ENCODE data around the gene HIBCH. TPM values are rescaled to one million over a fixed set of nuclear protein-coding genes. Genes with fewer than 3 reads are reported as not detected.
A peak's percentile ranks its signal among the peaks of the same experiment; 100 is the strongest.

Gene HIBCH
- total and polyA plus RNA-seq, 2 donors, result 18.7 to 31.3 TPM

DNA sequence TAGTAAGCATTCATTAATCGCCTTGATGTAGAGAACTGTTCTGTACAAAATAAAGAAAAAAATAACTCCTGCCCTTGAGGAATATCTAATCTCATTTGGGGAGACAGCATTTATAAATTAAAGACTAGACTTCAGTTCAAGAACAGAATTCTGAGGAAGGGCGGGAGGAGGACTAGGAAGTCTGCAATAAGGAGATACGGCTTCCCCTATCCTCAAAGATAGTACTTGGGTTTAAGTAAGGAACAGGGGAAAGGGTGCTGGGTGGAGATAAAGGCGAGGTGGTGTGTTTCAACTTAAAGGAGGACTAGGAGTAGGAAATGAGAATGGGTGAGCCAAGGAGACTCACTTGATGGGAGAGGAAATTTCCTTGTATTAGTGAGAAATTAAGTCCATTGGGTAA lies 135.2 kb downstream of the HIBCH start:
- Histone ChIP-seq H3K4me3 (ENCODE audit: low read length in 2 of 2) (no peak overlapping the region), H3K4me1 (ENCODE audit: control insufficient read depth in 2 of 2, insufficient read depth in 2 of 2, low read length in 2 of 2) (peaks cover 5 to 12% of the 10 kb centered on the region in 2 donors), H3K9me3 (ENCODE audit: control insufficient read depth in 2 of 2, insufficient read depth in 1 of 2, low read length in 1 of 2) (no peaks in the 10 kb centered on the region), H3K27me3 (ENCODE audit: control insufficient read depth in 2 of 2, insufficient read depth in 1 of 2, low read length in 1 of 2) (peaks cover 0 to 12% of the 10 kb centered on the region in 2 donors), H3K27ac (ENCODE audit: low read depth in 1 of 2, low read length in 1 of 2) (no peak overlapping the region), H3K36me3 (ENCODE audit: control insufficient read depth in 2 of 2, insufficient read depth in 2 of 2, low read length in 1 of 2) (no peaks in the 10 kb centered on the region)
- 79% methylated on average over 4 of the region's 4 CpGs for WGBS
- no peak for DNase-seq (ENCODE audit: low read depth in 6 of 9, low spot score in 9 of 9)

DNA sequence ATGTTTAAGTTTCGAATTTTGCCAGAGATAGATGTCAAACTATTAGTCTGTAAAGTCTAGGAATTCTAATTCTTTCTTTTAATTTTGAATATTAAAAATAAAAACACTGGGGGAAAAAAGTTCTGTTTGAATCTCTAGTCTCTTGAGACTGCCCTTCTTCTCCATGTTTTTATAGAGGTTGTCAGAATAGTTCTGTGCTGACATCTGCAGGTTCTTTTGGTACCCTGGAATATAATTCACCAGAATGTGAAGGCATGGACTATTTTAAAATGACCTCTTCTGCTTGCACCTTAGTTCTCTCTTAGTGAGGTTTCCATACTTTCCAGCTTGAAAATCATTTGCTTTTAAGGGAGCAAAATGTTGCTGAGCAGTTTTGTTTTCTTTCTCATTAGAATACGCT lies 136.1 kb downstream of the HIBCH start:
- WGBS, result 97% methylated on average over 2 of the region's 2 CpGs
- Histone ChIP-seq H3K27me3 (ENCODE audit: control insufficient read depth in 2 of 2, insufficient read depth in 1 of 2, low read length in 1 of 2) (peaks cover 0 to 12% of the 10 kb centered on the region in 2 donors), H3K27ac (ENCODE audit: low read depth in 1 of 2, low read length in 1 of 2) (no peak overlapping the region), H3K4me1 (ENCODE audit: control insufficient read depth in 2 of 2, insufficient read depth in 2 of 2, low read length in 2 of 2) (peaks cover 5 to 12% of the 10 kb centered on the region in 2 donors), H3K4me3 (ENCODE audit: low read length in 2 of 2) (no peak overlapping the region), H3K36me3 (ENCODE audit: control insufficient read depth in 2 of 2, insufficient read depth in 2 of 2, low read length in 1 of 2) (no peaks in the 10 kb centered on the region), H3K9me3 (ENCODE audit: control insufficient read depth in 2 of 2, insufficient read depth in 1 of 2, low read length in 1 of 2) (no peaks in the 10 kb centered on the region)
- no peak for DNase-seq (ENCODE audit: low read depth in 6 of 9, low spot score in 9 of 9)

DNA sequence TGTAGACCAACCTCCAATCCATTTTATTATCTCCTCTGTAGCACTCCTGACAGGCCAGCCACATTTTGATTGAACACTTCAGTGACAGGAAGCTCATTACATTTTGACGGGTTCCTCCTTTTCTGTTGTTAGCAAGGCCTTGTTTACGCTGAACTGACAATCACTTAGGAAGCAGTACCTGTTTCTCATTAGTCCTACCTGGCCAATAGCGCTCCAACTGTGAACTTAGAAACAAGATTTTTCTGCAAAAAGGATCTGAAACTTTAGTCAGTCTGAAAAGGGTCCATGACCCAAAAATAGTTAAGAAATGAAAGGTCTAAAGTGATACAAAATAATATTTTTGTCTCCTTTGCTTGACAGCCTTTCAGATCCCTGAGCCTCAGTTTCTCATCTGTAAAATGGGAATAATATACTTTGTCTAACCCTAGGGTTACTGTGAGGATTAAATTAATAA lies 137.5 kb downstream of the HIBCH start:
- no peaks in the 10 kb centered on the region for H3K9me3 ChIP-seq (ENCODE audit: control insufficient read depth in 2 of 2, insufficient read depth in 1 of 2, low read length in 1 of 2)
- 79% methylated on average over 3 of the region's 3 CpGs for WGBS
- no peak overlapping the region for H3K27ac ChIP-seq (ENCODE audit: low read depth in 1 of 2, low read length in 1 of 2)
- H3K27me3 ChIP-seq (ENCODE audit: control insufficient read depth in 2 of 2, insufficient read depth in 1 of 2, low read length in 1 of 2), result peaks cover 0 to 12% of the 10 kb centered on the region in 2 donors
- no peaks in the 10 kb centered on the region for H3K36me3 ChIP-seq (ENCODE audit: control insufficient read depth in 2 of 2, insufficient read depth in 2 of 2, low read length in 1 of 2)
- H3K4me3 ChIP-seq (ENCODE audit: low read length in 2 of 2), result no peak overlapping the region
- DNase-seq (ENCODE audit: low read depth in 6 of 9, low spot score in 9 of 9), result no peak
- peaks cover 5 to 12% of the 10 kb centered on the region in 2 donors for H3K4me1 ChIP-seq (ENCODE audit: control insufficient read depth in 2 of 2, insufficient read depth in 2 of 2, low read length in 2 of 2)

DNA sequence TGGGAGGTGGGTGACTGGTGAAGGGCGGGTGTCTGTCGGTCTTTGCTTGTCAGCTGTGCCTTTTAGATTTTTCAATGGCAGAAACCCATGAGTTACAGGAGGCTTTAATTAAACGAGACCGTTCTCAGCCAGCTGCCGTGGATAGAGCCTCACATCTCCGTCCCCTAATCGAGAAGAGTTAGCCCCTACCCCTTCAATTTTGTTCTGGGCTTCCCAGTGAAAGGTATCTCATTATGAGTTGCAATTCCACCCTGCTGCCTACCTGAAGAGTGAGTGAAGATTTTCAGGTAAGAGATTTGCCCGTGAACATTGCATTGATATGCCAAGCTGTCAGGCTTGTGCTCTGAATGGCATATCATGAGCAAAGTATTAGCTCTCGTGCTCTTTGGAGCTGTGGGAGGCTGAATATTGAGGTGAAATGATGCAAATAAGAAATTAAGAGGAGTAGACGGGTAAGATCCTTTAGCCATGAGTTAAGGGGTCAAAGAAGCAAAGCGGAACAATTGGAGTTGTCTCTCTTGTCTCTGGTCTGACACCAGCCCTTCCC lies 138.4 kb downstream of the HIBCH start:
- peak in 1 of 9 donors; percentile 52 for DNase-seq (ENCODE audit: low read depth in 6 of 9, low spot score in 9 of 9)

DNA sequence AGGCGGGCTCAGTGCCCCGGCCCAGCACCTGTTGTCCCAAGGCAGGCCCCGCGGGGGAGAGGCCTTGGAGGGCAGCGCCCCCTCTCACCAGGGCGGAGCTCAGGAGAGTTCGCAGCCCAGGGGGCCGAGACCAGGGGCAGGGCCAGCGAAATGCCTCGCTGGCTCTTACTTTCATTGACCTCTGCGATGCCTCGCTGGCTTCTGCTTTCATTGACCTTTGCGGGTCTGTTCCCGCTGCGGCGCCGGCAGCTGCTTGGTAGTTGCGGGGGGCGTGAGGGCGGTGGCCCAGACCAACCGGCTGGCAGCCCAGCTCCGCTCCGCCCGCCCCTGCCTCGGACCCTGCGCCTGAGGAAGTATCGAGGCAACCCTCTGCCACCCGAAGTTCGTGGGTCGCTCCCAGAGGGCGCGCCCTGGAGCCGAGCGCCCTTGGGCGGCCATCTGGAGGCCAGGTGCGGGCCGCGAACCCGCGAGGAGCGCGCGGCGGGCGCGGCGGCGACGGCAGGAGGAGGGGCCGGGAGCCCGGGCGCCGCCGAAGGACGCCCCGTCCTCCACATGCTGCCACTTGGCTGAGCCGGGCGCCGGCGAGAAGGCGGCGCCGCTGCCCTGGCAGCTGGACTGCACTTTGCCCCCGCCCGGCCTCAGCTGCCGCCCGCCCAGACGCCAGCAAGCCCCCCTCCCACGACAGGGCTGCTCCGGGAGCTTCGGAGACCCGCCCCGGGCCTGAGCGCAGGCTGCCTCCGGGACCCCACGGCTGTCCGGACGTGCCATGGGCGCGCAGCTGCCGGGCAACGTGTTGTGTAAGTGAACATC lies 139.1 kb downstream of the HIBCH start:
- no peaks in the 10 kb centered on the region for H3K9me3 ChIP-seq (ENCODE audit: control insufficient read depth in 2 of 2, insufficient read depth in 1 of 2, low read length in 1 of 2)
- WGBS, result under 1% methylated on average over 82 of the region's 82 CpGs
- H3K27me3 ChIP-seq (ENCODE audit: control insufficient read depth in 2 of 2, insufficient read depth in 1 of 2, low read length in 1 of 2), result peaks cover 0 to 12% of the 10 kb centered on the region in 2 donors
- H3K27ac ChIP-seq (ENCODE audit: low read depth in 1 of 2, low read length in 1 of 2), result no peak overlapping the region
- peak in 5 of 9 donors; percentile 19 to 46 (median 29) for DNase-seq (ENCODE audit: low read depth in 6 of 9, low spot score in 9 of 9)
- peak overlapping the region; percentile 28 to 50 for H3K4me3 ChIP-seq (ENCODE audit: low read length in 2 of 2)
- H3K36me3 ChIP-seq (ENCODE audit: control insufficient read depth in 2 of 2, insufficient read depth in 2 of 2, low read length in 1 of 2), result no peaks in the 10 kb centered on the region
- H3K4me1 ChIP-seq (ENCODE audit: control insufficient read depth in 2 of 2, insufficient read depth in 2 of 2, low read length in 2 of 2), result peaks cover 5 to 12% of the 10 kb centered on the region in 2 donors

More for the DNA sequence above, 138.4 kb downstream of the HIBCH start:
- peaks cover 0 to 12% of the 10 kb centered on the region in 2 donors for H3K27me3 ChIP-seq (ENCODE audit: control insufficient read depth in 2 of 2, insufficient read depth in 1 of 2, low read length in 1 of 2)
- WGBS, result 30% methylated on average over 11 of the region's 11 CpGs
- H3K4me3 ChIP-seq (ENCODE audit: low read length in 2 of 2), result peak overlapping the region in 1 of 2 donors; percentile 50
- H3K4me1 ChIP-seq (ENCODE audit: control insufficient read depth in 2 of 2, insufficient read depth in 2 of 2, low read length in 2 of 2), result peaks cover 5 to 12% of the 10 kb centered on the region in 2 donors
- no peaks in the 10 kb centered on the region for H3K9me3 ChIP-seq (ENCODE audit: control insufficient read depth in 2 of 2, insufficient read depth in 1 of 2, low read length in 1 of 2)
- no peak overlapping the region for H3K27ac ChIP-seq (ENCODE audit: low read depth in 1 of 2, low read length in 1 of 2)
- no peaks in the 10 kb centered on the region for H3K36me3 ChIP-seq (ENCODE audit: control insufficient read depth in 2 of 2, insufficient read depth in 2 of 2, low read length in 1 of 2)

DNA sequence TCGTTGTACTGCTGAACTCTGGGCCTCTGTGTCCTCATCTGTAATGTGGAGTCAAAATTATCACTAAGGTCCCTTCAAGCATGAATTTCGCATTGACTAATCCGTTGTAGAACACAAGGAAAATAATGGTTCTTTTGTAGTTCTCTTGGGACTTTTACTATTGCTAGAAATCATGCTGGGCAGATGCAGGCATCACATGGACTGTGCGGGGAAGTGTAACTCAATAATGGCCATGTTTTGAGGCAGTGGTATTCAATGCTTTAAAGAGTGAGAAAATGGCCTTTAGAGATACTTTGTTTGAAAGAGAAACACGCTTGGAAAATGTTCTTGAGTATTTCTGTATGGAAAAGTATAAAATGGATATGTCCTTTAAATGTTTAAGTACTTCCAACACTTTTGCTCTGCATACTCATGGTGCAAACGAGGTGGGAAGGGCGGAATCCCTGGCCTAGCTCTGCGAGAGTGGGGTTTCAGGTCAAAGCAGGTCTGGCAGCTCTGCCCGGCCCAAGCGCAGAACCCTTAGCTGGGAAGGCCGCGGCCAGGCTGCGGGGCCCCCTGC lies 139.8 kb downstream of the HIBCH start:
- peak overlapping the region in 1 of 2 donors; percentile 50 for H3K4me3 ChIP-seq (ENCODE audit: low read length in 2 of 2)
- H3K27ac ChIP-seq (ENCODE audit: low read depth in 1 of 2, low read length in 1 of 2), result no peak overlapping the region
- H3K36me3 ChIP-seq (ENCODE audit: control insufficient read depth in 2 of 2, insufficient read depth in 2 of 2, low read length in 1 of 2), result no peaks in the 10 kb centered on the region
- peaks cover 0 to 12% of the 10 kb centered on the region in 2 donors for H3K27me3 ChIP-seq (ENCODE audit: control insufficient read depth in 2 of 2, insufficient read depth in 1 of 2, low read length in 1 of 2)
- 49% methylated on average over 13 of the region's 13 CpGs for WGBS
- peaks cover 5 to 12% of the 10 kb centered on the region in 2 donors for H3K4me1 ChIP-seq (ENCODE audit: control insufficient read depth in 2 of 2, insufficient read depth in 2 of 2, low read length in 2 of 2)
- DNase-seq (ENCODE audit: low read depth in 6 of 9, low spot score in 9 of 9), result no peak
- no peaks in the 10 kb centered on the region for H3K9me3 ChIP-seq (ENCODE audit: control insufficient read depth in 2 of 2, insufficient read depth in 1 of 2, low read length in 1 of 2)

DNA sequence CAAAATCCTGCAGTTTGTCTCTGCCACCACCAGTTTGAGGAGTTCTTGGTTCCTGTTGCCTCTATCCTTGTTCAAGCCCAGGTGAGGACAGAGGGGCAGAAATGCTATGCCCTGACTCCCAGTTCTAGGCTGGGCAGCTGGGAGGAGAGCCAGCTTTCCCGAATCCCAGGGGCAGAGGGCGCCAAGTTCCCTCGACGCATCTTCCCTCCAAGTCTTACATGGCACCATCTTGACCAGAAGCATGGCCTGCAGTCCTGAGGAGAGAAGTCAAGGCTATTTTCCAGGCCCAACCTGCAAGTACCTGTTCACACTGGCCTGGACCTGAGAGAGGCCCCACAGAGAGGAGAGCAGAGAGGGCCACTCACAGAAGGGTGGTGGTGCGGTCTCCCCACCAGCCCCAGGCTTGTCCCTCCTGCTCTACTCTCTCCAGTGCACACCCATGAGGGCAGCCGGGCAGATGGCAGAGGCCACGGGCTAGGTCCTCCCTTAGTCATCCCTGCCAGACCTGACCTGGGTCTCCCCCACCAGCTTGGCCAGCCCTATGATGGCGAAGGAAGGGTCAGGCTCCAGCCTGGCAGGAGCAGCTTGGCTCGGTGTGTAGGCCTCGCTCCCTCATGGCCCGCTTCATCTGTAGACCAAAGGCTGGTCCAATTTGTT lies 141.4 kb downstream of the HIBCH start:
- Histone ChIP-seq H3K9me3 (ENCODE audit: control insufficient read depth in 2 of 2, insufficient read depth in 1 of 2, low read length in 1 of 2) (no peaks in the 10 kb centered on the region), H3K4me1 (ENCODE audit: control insufficient read depth in 2 of 2, insufficient read depth in 2 of 2, low read length in 2 of 2) (peaks cover 5 to 12% of the 10 kb centered on the region in 2 donors), H3K27me3 (ENCODE audit: control insufficient read depth in 2 of 2, insufficient read depth in 1 of 2, low read length in 1 of 2) (peaks cover 0 to 12% of the 10 kb centered on the region in 2 donors), H3K36me3 (ENCODE audit: control insufficient read depth in 2 of 2, insufficient read depth in 2 of 2, low read length in 1 of 2) (no peaks in the 10 kb centered on the region), H3K4me3 (ENCODE audit: low read length in 2 of 2) (no peak overlapping the region), H3K27ac (ENCODE audit: low read depth in 1 of 2, low read length in 1 of 2) (no peak overlapping the region)
- WGBS, result 98% methylated on average over 11 of the region's 11 CpGs
- DNase-seq (ENCODE audit: low read depth in 6 of 9, low spot score in 9 of 9), result no peak

DNA sequence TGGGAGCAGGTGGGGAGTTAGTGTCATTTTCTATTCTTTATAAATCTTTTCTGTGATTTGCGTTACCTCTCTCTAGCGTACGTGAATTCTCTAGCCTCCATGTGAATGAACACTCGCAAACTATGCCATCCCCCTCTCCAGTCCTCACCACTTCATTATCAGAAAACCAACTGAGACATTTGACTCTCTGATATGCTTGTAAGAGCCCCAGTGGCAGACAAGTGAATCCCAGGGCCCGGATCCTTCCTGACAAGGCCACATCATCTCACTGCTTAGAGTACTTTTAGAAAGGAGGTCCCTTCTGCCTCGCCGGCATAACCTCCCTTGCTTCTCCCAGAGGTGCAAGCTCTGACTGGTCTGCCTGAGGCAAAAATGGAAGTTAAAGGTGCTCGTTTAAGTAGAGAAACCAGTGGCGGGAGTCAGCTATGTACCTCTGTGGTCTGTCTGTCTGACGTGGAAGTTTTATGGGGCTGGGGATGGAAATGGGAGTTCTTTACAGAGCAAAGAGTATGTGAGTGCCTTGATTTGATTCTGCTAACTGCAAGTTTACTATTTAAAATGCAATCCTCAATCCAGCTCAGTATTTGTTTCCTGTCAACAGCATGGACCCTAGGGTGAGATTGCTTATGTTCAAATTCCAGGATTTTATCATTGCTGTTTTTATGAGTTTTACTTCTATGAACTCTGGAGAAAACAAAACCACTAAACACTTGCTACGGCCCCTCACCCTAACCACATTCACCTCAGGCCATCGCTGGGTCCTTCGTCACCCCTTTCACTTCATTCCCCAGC lies 142.2 kb downstream of the HIBCH start:
- Histone ChIP-seq H3K9me3 (ENCODE audit: control insufficient read depth in 2 of 2, insufficient read depth in 1 of 2, low read length in 1 of 2) (no peaks in the 10 kb centered on the region), H3K27me3 (ENCODE audit: control insufficient read depth in 2 of 2, insufficient read depth in 1 of 2, low read length in 1 of 2) (peaks cover 0 to 12% of the 10 kb centered on the region in 2 donors), H3K36me3 (ENCODE audit: control insufficient read depth in 2 of 2, insufficient read depth in 2 of 2, low read length in 1 of 2) (no peaks in the 10 kb centered on the region), H3K4me3 (ENCODE audit: low read length in 2 of 2) (no peak overlapping the region), H3K27ac (ENCODE audit: low read depth in 1 of 2, low read length in 1 of 2) (no peak overlapping the region), H3K4me1 (ENCODE audit: control insufficient read depth in 2 of 2, insufficient read depth in 2 of 2, low read length in 2 of 2) (peaks cover 5 to 12% of the 10 kb centered on the region in 2 donors)
- no peak for DNase-seq (ENCODE audit: low read depth in 6 of 9, low spot score in 9 of 9)
- 83% methylated on average over 13 of the region's 13 CpGs for WGBS
